NCI-H2171 treated with DMSO at 0.1 percent for 48 hours (cell line): ENCODE data around the gene YLPM1.

Experiments used
- DNase-seq: peaks from one replicate; lab custom pipeline; 2025; lab: John Stamatoyannopoulos, UW

Gene YLPM1

GRCh38 chr14:74875941-74876913, 113.1 kb downstream of the YLPM1 start, which contains the start of gene PROX2:
TSS of gene PROX2 (minus strand) at chr14:74876145. CDS start at chr14:74863834, 12,311 bp downstream.
- DNase-seq = no peak

- DNase-seq = no peak
Observed at GRCh38 chr14:74879427-74880182, 116.5 kb downstream of the YLPM1 start.

- peak; percentile 93 for DNase-seq
Observed at GRCh38 chr14:74881431-74882102, 118.5 kb downstream of the YLPM1 start, which contains the start of gene DLST. TSS of gene DLST (plus strand) at chr14:74881916. CDS start at chr14:74881954, 38 bp downstream.

DNA sequence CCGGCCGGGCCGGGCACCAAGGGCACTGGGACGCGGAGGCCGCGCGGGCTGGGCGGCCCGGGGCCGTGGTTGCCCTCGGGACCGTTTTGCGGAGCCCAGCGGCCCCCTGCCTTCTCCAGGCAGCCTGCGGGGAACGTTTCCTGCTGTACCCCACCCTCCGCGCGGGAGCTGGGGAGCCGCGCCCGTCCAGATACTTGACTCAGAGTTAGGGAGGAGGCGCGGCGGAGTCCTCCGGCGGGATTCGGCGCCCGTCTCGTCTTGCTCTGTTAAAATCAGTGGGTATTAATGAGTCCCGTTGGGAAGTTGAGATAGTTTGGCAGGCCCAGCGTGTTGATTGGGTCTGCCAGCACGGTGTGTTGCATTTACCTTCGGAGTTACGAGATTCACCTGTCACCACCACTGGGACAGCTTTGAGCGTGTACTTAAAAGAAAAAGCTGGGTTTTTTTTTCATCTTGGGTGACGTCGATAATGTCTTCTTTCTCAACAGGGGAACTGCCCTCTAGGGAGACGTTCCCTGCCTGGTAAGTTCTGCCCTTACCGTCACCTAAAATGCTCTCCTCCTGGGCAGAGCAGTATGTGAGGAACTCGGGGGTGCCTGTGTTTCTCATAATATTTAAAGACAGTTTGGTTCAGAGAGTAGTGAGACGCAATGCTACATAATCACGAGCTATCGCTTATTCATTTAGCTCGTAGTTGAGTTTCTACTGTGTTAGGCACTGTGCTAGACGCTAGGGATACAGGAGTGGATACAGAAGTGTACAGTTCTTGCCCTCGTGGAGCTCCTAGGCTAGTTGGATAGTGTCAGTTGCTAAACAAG, 119.2 kb downstream of the YLPM1 start:
- peak; percentile 52 for DNase-seq
